ENCODE results near the gene TBC1D22A. TPM values are rescaled to one million over a fixed set of nuclear protein-coding genes. Genes with fewer than 3 reads are reported as not detected.

The TBC1D22A gene
- total RNA-seq, 3 donors from 2014 or later, result 19.0 to 23.6 (median 23.6) TPM

- no peak for DNase-seq (ENCODE audit: low spot score in 2 of 2)
- Histone ChIP-seq H3K9me3 (no peaks in the 10 kb centered on the region), H3K4me1 (no peaks in the 10 kb centered on the region), H3K36me3 (no peaks in the 10 kb centered on the region), H3K27ac (no peak overlapping the region), H3K4me3 (no peak overlapping the region), H3K27me3 (no peaks in the 10 kb centered on the region)
- TF ChIP-seq CTCF (IDR thresholded peaks at IDR 0.05) (no peak), POLR2AphosphoS5 (IDR thresholded peaks at IDR 0.05) (no peak), POLR2A (IDR thresholded peaks at IDR 0.05) (no peak)
- intact Hi-C loops (cut with DNase I; ENCODE audit: low total_unique reads), result no loop called here
Observed at GRCh38 chr22:47093720-47094119, 331.3 kb downstream of the TBC1D22A start.

DNA sequence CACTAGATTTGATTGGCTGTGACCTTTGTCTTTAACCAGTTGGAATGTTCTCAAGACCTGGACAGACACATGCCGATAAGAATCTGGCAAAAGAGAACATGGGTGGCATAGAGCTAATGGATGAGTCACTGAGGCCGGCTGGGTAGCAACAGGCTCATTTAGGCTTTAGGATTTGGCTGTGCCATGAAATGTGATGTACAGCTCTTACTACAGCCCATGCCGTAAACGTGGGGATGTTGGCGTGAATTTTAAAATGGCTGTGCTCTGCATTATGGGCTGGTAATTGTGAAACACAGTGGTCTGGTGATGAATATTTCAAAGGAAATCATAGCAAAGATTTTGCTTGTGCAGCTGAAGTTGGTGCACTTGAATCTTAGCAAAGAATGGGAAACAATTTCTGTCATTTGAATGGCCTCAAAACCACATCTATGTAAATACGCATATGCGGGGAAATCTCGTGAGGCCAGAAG lies 332.4 kb downstream of the TBC1D22A start:
- Histone ChIP-seq H3K27me3 (no peaks in the 10 kb centered on the region), H3K4me1 (no peaks in the 10 kb centered on the region), H3K9me3 (no peaks in the 10 kb centered on the region), H3K4me3 (no peak overlapping the region), H3K27ac (no peak overlapping the region), H3K36me3 (no peaks in the 10 kb centered on the region)
- TF ChIP-seq POLR2A (IDR thresholded peaks at IDR 0.05), result no peak
- no peak for TF ChIP-seq CTCF (IDR thresholded peaks at IDR 0.05)
- TF ChIP-seq POLR2AphosphoS5 (IDR thresholded peaks at IDR 0.05), result no peak
- no peak for DNase-seq (ENCODE audit: low spot score in 2 of 2)
- intact Hi-C loops (cut with DNase I; ENCODE audit: low total_unique reads), result no loop called here

DNA sequence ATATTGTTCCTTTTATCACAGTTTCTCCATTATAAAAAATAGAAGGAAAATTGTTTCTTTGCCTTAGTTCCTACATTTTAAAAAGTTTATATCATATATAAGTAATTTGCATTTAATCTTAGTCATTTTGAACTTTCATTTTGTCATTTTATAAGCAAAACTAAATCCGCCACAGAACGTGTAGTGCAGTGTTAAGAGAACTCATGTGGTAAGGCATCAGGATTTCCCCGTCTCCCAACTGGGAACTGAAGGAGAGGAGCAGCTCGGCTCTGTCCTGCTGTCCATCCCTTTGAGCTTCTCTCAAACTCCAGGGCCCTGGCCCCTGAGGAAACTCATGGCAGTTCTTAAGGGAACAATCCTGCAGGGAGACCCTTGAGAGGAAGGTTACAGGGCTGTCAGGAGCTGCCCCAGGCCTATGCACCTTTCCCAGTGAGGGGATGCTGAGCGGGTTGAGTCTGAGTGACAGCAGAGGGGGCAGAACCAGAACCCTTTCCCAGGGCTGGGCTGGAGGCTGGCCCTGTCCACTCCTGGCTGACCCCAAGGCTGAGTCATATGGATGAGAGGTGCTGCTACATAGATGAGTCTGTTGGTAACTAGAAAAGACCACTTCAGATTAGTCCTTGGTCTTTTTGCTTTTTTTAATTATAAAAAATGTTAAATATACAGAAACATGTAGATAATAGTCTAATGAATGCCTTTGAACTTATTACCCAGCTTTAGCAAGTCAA lies 333.1 kb downstream of the TBC1D22A start:
- H3K27ac ChIP-seq, result no peak overlapping the region
- no peaks in the 10 kb centered on the region for H3K4me1 ChIP-seq
- no peak for DNase-seq (ENCODE audit: low spot score in 2 of 2)
- no peak overlapping the region for H3K4me3 ChIP-seq
- TF ChIP-seq CTCF (IDR thresholded peaks at IDR 0.05) (no peak), POLR2A (IDR thresholded peaks at IDR 0.05) (no peak), POLR2AphosphoS5 (IDR thresholded peaks at IDR 0.05) (no peak)
- intact Hi-C loops (cut with DNase I; ENCODE audit: low total_unique reads), result no loop called here
- no peaks in the 10 kb centered on the region for H3K9me3 ChIP-seq
- H3K36me3 ChIP-seq, result no peaks in the 10 kb centered on the region
- H3K27me3 ChIP-seq, result no peaks in the 10 kb centered on the region

DNA sequence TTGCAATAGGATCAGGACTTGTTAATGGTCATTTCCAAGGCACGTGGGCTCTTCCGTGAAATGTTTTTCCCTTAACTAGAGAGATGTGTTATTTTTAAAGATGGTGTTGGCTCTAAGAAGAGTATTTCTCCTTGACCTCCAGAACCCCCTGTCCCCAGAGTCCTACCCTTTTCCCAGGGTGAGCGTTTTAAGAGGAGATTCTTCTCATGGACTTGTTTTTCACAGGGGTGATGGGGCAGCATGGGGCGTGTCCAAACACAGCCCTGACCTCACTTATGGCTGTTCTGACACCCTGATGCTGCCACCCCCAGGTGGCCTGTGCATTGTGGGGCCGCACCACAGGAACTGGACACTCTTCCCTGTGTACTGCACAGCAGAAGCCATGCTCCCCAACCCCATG lies 335.7 kb downstream of the TBC1D22A start:
- no peak overlapping the region for H3K4me3 ChIP-seq
- DNase-seq (ENCODE audit: low spot score in 2 of 2), result no peak
- intact Hi-C loops (cut with DNase I; ENCODE audit: low total_unique reads), result no loop called here
- no peaks in the 10 kb centered on the region for H3K9me3 ChIP-seq
- H3K27ac ChIP-seq, result no peak overlapping the region
- no peaks in the 10 kb centered on the region for H3K4me1 ChIP-seq
- TF ChIP-seq POLR2AphosphoS5 (IDR thresholded peaks at IDR 0.05), result no peak
- TF ChIP-seq POLR2A (IDR thresholded peaks at IDR 0.05), result no peak
- no peak for TF ChIP-seq CTCF (IDR thresholded peaks at IDR 0.05)
- no peaks in the 10 kb centered on the region for H3K27me3 ChIP-seq
- H3K36me3 ChIP-seq, result no peaks in the 10 kb centered on the region

DNA sequence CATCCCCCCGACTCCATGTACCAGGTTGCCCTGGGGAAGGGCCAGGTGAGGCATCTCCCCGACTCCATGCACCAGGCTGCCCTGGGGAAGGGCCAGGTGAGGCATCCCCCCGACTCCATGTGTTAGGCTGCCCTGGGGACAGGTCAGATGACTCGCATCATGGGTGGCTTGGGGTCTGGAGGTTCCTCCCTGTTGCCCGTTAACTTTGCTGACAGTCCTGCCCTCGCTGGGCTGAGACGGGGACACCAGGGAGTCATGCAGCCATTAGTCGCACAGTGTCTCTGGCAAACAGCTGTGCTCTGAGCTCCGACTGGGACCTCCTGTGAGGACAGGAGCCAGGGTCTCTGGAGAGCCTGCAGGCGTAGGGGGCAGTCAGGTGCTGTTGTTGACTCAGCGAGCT lies 336.1 kb downstream of the TBC1D22A start:
- no peaks in the 10 kb centered on the region for H3K27me3 ChIP-seq
- H3K4me1 ChIP-seq, result no peaks in the 10 kb centered on the region
- TF ChIP-seq POLR2A (IDR thresholded peaks at IDR 0.05) (no peak), CTCF (IDR thresholded peaks at IDR 0.05) (no peak), POLR2AphosphoS5 (IDR thresholded peaks at IDR 0.05) (no peak)
- no peak overlapping the region for H3K4me3 ChIP-seq
- no peaks in the 10 kb centered on the region for H3K9me3 ChIP-seq
- no peaks in the 10 kb centered on the region for H3K36me3 ChIP-seq
- DNase-seq (ENCODE audit: low spot score in 2 of 2), result no peak
- intact Hi-C loops (cut with DNase I; ENCODE audit: low total_unique reads), result no loop called here
- H3K27ac ChIP-seq, result no peak overlapping the region
